ENCODE results near the gene LYAR.

GRCh38 chr4:4323705-4324534 is 34.0 kb upstream of the LYAR start:
- TF ChIP-seq CTCF (IDR thresholded peaks at IDR 0.05): no peak
- TF ChIP-seq EP300 (IDR thresholded peaks at IDR 0.05): no peak
- no peak for TF ChIP-seq POLR2A (IDR thresholded peaks at IDR 0.05)

Data from tibial nerve (tissue), 4 donors.